ENCODE measurements around the gene ITGB5.

DNA sequence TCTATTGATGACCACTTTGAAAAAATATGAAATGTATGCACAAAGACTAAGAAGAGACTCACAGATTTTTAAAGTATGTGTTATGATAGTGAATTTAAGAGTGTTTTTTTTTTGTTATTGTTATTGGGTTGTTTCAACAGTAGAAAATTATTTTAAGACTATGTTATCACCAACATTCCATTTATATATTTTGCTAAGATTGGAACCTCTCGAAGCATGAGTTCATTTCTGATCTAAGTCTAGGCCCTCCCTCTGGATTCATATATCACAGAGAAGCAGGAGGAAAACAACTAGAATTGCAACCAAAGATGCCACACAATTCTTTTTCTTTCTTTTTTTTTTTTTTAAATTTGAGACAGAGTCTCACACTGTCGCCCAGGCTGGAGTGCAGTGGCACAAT, 46.8 kb downstream of the ITGB5 start:
- TF ChIP-seq, protein P1, sequence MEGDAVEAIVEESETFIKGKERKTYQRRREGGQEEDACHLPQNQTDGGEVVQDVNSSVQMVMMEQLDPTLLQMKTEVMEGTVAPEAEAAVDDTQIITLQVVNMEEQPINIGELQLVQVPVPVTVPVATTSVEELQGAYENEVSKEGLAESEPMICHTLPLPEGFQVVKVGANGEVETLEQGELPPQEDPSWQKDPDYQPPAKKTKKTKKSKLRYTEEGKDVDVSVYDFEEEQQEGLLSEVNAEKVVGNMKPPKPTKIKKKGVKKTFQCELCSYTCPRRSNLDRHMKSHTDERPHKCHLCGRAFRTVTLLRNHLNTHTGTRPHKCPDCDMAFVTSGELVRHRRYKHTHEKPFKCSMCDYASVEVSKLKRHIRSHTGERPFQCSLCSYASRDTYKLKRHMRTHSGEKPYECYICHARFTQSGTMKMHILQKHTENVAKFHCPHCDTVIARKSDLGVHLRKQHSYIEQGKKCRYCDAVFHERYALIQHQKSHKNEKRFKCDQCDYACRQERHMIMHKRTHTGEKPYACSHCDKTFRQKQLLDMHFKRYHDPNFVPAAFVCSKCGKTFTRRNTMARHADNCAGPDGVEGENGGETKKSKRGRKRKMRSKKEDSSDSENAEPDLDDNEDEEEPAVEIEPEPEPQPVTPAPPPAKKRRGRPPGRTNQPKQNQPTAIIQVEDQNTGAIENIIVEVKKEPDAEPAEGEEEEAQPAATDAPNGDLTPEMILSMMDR (conservative IDR thresholded peaks at IDR 0.05; ENCODE audit: low read length) = no peak
- no peak for TF ChIP-seq EZH2phosphoT487 (IDR thresholded peaks at IDR 0.05; ENCODE audit: borderline replicate concordance, low read depth, low read length)
